SK-N-SH treated with all-trans-retinoic acid at 6 μM for 48 hours (cell line): ENCODE measurements around the gene SLC2A13.

Source experiments
- ATAC-seq: fragments of 200-7000 bp; cut with Tn5 transposase; 3 replicates; pipeline ENCODE4 v1.9.1; 2020; ENCODE audit warnings: mild to moderate bottlenecking, moderate library complexity
- ARNTL ChIP-seq: fragments of 450-650 bp; formaldehyde crosslinking; IDR thresholded peaks from 2 replicates; pipeline ENCODE4 v1.5.0; 2020; ENCODE audit warnings: low read depth, mild to moderate bottlenecking, moderate library complexity, borderline replicate concordance
- BACH2 ChIP-seq: fragments of 250-450 bp; sonication (Bioruptor Pico); IDR thresholded peaks from 2 replicates; pipeline ENCODE4 v1.9.0; 2021; ENCODE audit warnings: mild to moderate bottlenecking, borderline replicate concordance
- CREB5 ChIP-seq: fragments of 250-450 bp; sonication (Bioruptor Pico); IDR thresholded peaks from 2 replicates; pipeline ENCODE4 v1.5.1; 2020; ENCODE audit warnings: low read depth, mild to moderate bottlenecking, moderate library complexity
- CSDC2 ChIP-seq: fragments of 250-450 bp; sonication (Bioruptor Pico); IDR thresholded peaks from 2 replicates; pipeline ENCODE4 v1.5.0; 2020; ENCODE audit warnings: mild to moderate bottlenecking, moderate library complexity
- CSRNP3 ChIP-seq: fragments of 250-450 bp; sonication (Bioruptor Pico); IDR thresholded peaks from 2 replicates; pipeline ENCODE4 v1.5.1; 2021; ENCODE audit warnings: mild to moderate bottlenecking, moderate library complexity
- ESRRG ChIP-seq: fragments of 250-450 bp; sonication (Bioruptor Pico); IDR thresholded peaks from 2 replicates; pipeline ENCODE4 v1.6.1; 2021; ENCODE audit warnings: mild to moderate bottlenecking
- GLIS3 ChIP-seq: fragments of 250-450 bp; sonication (Bioruptor Pico); IDR thresholded peaks from 2 replicates; pipeline ENCODE4 v1.5.0; 2020; ENCODE audit warnings: mild to moderate bottlenecking, moderate library complexity
- ISL1 ChIP-seq: fragments of 250-450 bp; sonication (Bioruptor Pico); IDR thresholded peaks from 2 replicates; pipeline ENCODE4 v2.1.2; 2022; ENCODE audit warnings: mild to moderate bottlenecking, moderate library complexity
- OSR1 ChIP-seq: fragments of 250-450 bp; sonication (Bioruptor Pico); IDR thresholded peaks from 2 replicates; pipeline ENCODE4 v1.8.0; 2022; ENCODE audit warnings: moderate library complexity, mild to moderate bottlenecking, inconsistent platforms
- PATZ1 ChIP-seq: fragments of 250-450 bp; sonication (Bioruptor Pico); IDR thresholded peaks from 2 replicates; pipeline ENCODE4 v1.8.0; 2020; ENCODE audit warnings: mild to moderate bottlenecking, moderate library complexity, borderline replicate concordance
- POU6F1 ChIP-seq: fragments of 250-450 bp; sonication (Bioruptor Pico); IDR thresholded peaks from 2 replicates; pipeline ENCODE4 v1.8.0; 2021; ENCODE audit warnings: low read depth, mild to moderate bottlenecking, moderate library complexity, borderline replicate concordance
- PPARA ChIP-seq: fragments of 250-450 bp; sonication (Bioruptor Pico); IDR thresholded peaks from 2 replicates; pipeline ENCODE4 v1.5.0; 2020; ENCODE audit warnings: mild to moderate bottlenecking, borderline replicate concordance
- RARB ChIP-seq: fragments of 250-450 bp; sonication (Bioruptor Pico); IDR thresholded peaks from 2 replicates; pipeline ENCODE4 v1.8.0; 2021; ENCODE audit warnings: mild to moderate bottlenecking, moderate library complexity
- SNAI2 ChIP-seq: fragments of 250-450 bp; sonication (Bioruptor Pico); IDR thresholded peaks from 2 replicates; pipeline ENCODE4 v1.5.0; 2020; ENCODE audit warnings: mild to moderate bottlenecking, moderate library complexity
- TCF4 ChIP-seq: fragments of 250-450 bp; sonication (Bioruptor Pico); IDR thresholded peaks from 2 replicates; pipeline ENCODE4 v1.8.0; 2021; ENCODE audit warnings: mild to moderate bottlenecking, moderate library complexity, borderline replicate concordance
- TOX ChIP-seq: fragments of 250-450 bp; sonication (Bioruptor Pico); IDR thresholded peaks from 2 replicates; pipeline ENCODE4 v1.8.0; 2021; ENCODE audit warnings: mild to moderate bottlenecking, moderate library complexity, borderline replicate concordance
- TSHZ2 ChIP-seq: fragments of 250-450 bp; sonication (Bioruptor Pico); IDR thresholded peaks from 2 replicates; pipeline ENCODE4 v1.5.0; 2020; ENCODE audit warnings: mild to moderate bottlenecking, moderate library complexity
- ZC3H10 ChIP-seq: fragments of 250-450 bp; sonication (Bioruptor Pico); IDR thresholded peaks from 2 replicates; pipeline ENCODE4 v1.5.1; 2021; ENCODE audit warnings: mild to moderate bottlenecking, moderate library complexity
- ZFP3 ChIP-seq: fragments of 250-450 bp; sonication (Bioruptor Pico); IDR thresholded peaks from 2 replicates; pipeline ENCODE4 v1.5.0; 2020; ENCODE audit warnings: mild to moderate bottlenecking, moderate library complexity
- ZFP30 ChIP-seq: fragments of 450-650 bp; formaldehyde crosslinking; IDR thresholded peaks from 2 replicates; pipeline ENCODE4 v1.5.0; 2022; ENCODE audit warnings: mild to moderate bottlenecking, moderate library complexity
- ZNF565 ChIP-seq: fragments of 450-650 bp; formaldehyde crosslinking; conservative IDR thresholded peaks from 2 replicates; pipeline ENCODE4 v1.5.0; 2020; ENCODE audit warnings: low read depth, mild to moderate bottlenecking, moderate library complexity
- ZNF70 ChIP-seq: fragments of 450-650 bp; formaldehyde crosslinking; IDR thresholded peaks from 2 replicates; pipeline ENCODE4 v1.5.0; 2020; ENCODE audit warnings: mild to moderate bottlenecking, moderate library complexity

The SLC2A13 gene

DNA sequence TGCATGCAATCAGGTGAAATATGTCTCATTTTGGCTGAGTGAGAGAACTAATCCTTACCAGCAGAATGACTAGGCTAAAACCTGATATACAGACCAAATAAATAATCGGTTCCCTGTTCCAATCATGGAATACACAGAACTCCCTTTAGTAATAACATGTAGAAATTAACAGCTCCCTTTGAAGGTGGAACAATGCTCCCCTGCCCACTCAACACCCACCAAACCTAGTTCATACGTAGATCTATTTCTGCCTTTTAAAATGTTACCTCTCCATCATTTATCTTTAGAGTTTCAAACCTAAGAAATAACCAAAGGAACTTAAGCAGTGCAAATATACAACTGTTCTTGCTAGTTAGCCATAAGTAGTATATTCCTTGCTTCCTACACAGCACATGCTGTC, 332.6 kb downstream of the SLC2A13 start (continued):
- TF ChIP-seq CREB5 (CRISPR knock-in tag): no peak
- no peak for TF ChIP-seq PPARA (CRISPR knock-in tag)

GRCh38 chr12:39772821-39773259, 333.0 kb downstream of the SLC2A13 start:
- ATAC-seq: no peak
- TF ChIP-seq CSRNP3 (CRISPR knock-in tag): no peak
- TF ChIP-seq OSR1: no peak
- TF ChIP-seq ARNTL: no peak
- no peak for TF ChIP-seq ZFP3 (CRISPR knock-in tag)
- TF ChIP-seq BACH2 (CRISPR knock-in tag): no peak
- no peak for TF ChIP-seq TOX (CRISPR knock-in tag)
- no peak for TF ChIP-seq ESRRG
- no peak for TF ChIP-seq POU6F1 (CRISPR knock-in tag)
- no peak for TF ChIP-seq ZC3H10 (CRISPR knock-in tag)
- TF ChIP-seq ZFP30: no peak
- no peak for TF ChIP-seq ZNF565
- no peak for TF ChIP-seq TCF4 (CRISPR knock-in tag)
- no peak for TF ChIP-seq ZNF70 (CRISPR knock-in tag)
- no peak for TF ChIP-seq PPARA (CRISPR knock-in tag)
- TF ChIP-seq SNAI2: no peak
- TF ChIP-seq ISL1 (CRISPR knock-in tag): no peak
- TF ChIP-seq PATZ1 (CRISPR knock-in tag): no peak
- TF ChIP-seq RARB (CRISPR knock-in tag): no peak
- no peak for TF ChIP-seq CSDC2 (CRISPR knock-in tag)

DNA sequence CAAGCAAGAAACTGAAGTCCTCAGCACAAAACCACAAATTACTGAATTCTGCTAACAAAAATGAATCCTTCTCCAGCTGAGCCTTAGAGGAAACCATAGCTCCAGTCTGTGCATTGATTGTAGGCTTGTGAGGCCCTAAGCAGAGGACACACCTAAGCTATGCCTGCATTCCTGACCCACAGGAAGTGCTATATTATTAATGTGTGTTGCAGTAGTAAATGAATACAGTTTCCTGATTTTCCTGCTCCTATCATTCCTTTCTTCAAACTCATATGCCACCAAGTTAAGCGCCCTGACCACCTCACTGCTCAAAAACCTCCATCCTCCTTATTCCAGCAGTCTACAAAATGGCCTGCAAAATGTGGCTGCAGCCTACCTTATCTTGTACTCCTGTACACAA, 334.4 kb downstream of the SLC2A13 start:
- TF ChIP-seq ZC3H10 (CRISPR knock-in tag): no peak
- TF ChIP-seq TOX (CRISPR knock-in tag): no peak
- TF ChIP-seq OSR1: no peak
- TF ChIP-seq TCF4 (CRISPR knock-in tag): no peak
- no peak for TF ChIP-seq ZNF565
- no peak for TF ChIP-seq GLIS3 (CRISPR knock-in tag)
- TF ChIP-seq PPARA (CRISPR knock-in tag): no peak
- TF ChIP-seq CSDC2 (CRISPR knock-in tag): no peak
- TF ChIP-seq TSHZ2 (CRISPR knock-in tag): no peak
- TF ChIP-seq ESRRG: no peak
- no peak for TF ChIP-seq SNAI2
- TF ChIP-seq CREB5 (CRISPR knock-in tag): no peak
- no peak for TF ChIP-seq RARB (CRISPR knock-in tag)
- no peak for TF ChIP-seq PATZ1 (CRISPR knock-in tag)
- no peak for ATAC-seq
